ENCODE measurements around the gene ZNF385A.
A peak's percentile ranks its signal among the peaks of the same experiment; 100 is the strongest.

Gene ZNF385A

GRCh38 chr12:54374562-54375258 lies 9.8 kb downstream of the ZNF385A start:
- DNase-seq (ENCODE audit: low spot score) = no peak
- FAIRE-seq = no peak

- DNase-seq (ENCODE audit: low spot score) (no peak), FAIRE-seq (no peak)
Observed at GRCh38 chr12:54373649-54374561, 10.6 kb downstream of the ZNF385A start.

GRCh38 chr12:54372113-54372806 lies 12.3 kb downstream of the ZNF385A start:
- FAIRE-seq = no peak

GRCh38 chr12:54371328-54372112 lies 13.0 kb downstream of the ZNF385A start:
- FAIRE-seq (no peak), DNase-seq (ENCODE audit: low spot score) (no peak)

More at GRCh38 chr12:54372113-54372806, 12.3 kb downstream of the ZNF385A start:
- DNase-seq (ENCODE audit: low spot score) = no peak

GRCh38 chr12:54370171-54370730 lies 14.3 kb downstream of the ZNF385A start:
- DNase-seq (ENCODE audit: low spot score) (peak; percentile 61), FAIRE-seq (no peak)

DNA sequence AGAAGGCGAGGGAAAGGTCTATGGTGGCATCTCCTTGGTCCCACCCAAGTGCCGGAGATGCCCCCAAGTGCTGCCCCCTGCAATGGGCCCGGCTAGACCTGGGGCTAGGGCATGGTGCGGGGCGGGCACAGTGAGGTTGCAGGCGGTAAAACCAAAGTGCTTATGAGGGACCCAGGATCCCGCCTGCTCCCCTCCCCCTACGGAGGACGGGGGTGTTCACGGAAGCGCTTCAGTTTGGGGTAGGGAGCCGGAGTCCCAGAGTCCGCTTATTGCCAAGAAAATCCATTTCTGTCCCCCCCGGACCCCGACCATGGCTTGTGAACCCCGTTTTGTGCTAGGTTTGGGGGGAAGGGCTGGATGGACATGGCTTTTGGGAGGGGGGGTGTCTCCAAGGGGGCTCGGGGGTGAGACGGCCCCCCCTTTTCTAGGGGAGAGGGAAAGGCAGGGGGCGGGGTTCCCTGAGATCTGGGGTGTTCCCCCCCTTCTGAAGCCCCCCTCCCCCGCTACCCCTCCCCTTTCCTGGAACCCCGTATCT lies 14.9 kb downstream of the ZNF385A start:
- DNase-seq (ENCODE audit: low spot score) (no peak), FAIRE-seq (no peak)

DNA sequence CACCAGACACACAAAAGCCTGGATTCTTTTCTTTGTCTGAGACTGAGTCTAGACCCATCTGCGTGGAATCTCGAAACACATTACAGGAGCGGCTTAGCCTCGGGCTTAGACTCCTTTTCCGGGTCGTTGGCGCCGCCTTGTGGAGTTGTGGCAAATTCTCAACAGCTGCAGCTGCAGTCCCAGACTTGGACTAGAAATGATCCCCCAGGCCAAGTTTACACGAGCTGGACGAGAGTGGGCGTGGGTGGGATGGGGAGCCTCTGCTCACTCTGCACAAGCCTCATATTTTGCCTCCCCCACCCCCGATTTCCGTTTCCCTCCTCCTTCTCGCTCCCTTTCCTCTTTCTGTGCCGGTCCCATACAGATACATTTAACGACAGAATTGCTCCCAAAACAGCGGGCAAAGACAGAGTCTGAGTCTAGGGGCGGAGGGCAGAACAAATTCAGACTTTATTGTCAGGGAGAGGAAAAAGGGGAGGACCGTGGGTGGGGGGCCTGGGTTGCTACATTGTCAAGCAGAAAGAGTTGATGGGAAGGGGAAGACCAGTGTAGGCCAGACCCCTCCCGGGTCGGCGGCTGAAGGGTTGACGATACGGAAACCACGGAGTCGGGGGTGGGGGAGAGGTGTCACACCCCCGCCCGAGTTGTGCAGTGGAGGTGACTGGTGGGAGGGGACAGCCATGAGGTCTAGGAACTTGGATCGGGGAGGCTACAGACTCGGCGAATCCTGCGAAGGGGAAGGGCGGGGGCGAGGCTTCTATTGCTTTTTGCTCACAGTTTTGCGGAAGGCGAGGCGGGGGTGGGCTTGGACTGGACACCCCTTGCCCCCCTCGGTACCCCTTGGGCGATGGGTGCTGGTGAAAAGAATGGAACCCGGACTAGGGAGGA lies 15.6 kb downstream of the ZNF385A start:
- DNase-seq (ENCODE audit: low spot score) = peak; percentile 62
- no peak for FAIRE-seq

GRCh38 chr12:54368025-54368708 lies 16.4 kb downstream of the ZNF385A start:
- DNase-seq (ENCODE audit: low spot score) (no peak), FAIRE-seq (no peak)

- FAIRE-seq = no peak
- no peak for DNase-seq (ENCODE audit: low spot score)
Observed at GRCh38 chr12:54364413-54364812, 20.1 kb downstream of the ZNF385A start, which contains the start of gene GPR84. Gene GPR84 (minus strand): TSS chr12:54364486. CDS start chr12:54363851, 635 bp downstream.

DNA sequence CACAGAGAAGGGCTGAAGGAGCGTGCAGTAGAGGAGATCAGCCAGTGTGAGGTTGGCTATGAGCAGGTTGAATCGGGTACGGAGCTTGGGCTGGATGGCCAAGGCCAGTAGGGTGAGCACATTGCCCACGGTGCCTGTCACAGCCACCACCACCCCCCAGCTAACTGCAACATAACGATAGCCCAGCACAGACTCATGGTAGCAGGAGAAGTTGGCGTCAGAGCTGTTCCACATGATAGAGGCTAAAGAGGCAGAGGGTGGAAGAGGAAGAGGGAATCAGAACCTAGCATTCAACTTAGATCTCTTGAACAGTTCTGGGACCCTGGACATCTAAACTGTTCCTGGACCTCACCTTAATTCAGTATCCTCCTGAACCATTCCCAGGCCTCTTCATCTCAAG lies 20.9 kb downstream of the ZNF385A start:
- no peak for FAIRE-seq
- no peak for DNase-seq (ENCODE audit: low spot score)

- no peak for DNase-seq (ENCODE audit: low spot score)
- no peak for FAIRE-seq
Observed at GRCh38 chr12:54363047-54363446, 21.5 kb downstream of the ZNF385A start.

GRCh38 chr12:54360717-54361456 lies 23.6 kb downstream of the ZNF385A start:
- peak; percentile 71 for FAIRE-seq

GRCh38 chr12:54359762-54360351 lies 24.7 kb downstream of the ZNF385A start:
- no peak for FAIRE-seq
- DNase-seq (ENCODE audit: low spot score) = no peak

More at GRCh38 chr12:54360717-54361456, 23.6 kb downstream of the ZNF385A start:
- peak; percentile 65 for DNase-seq (ENCODE audit: low spot score)

- FAIRE-seq (peak; percentile 79), DNase-seq (ENCODE audit: low spot score) (peak; percentile 97)
Observed at GRCh38 chr12:54358945-54359761, 25.4 kb downstream of the ZNF385A start.

- no peak for DNase-seq (ENCODE audit: low spot score)
- no peak for FAIRE-seq
Observed at GRCh38 chr12:54358191-54358944, 26.2 kb downstream of the ZNF385A start.

All from RCC 7860 (cell line).